HL-60 (cell line): ENCODE results near the gene FCRLB.
"Not testable (repeated sequence)": the region's sequence is repeated elsewhere in the genome, so short reads cannot be mapped to it uniquely, and the experiment has no call there.

Experiments
- DNase-seq, 2 experiments: peaks; one replicate each; pipeline ENCODE4 v3.0.0-alpha.2; 2010 to 2020; ENCODE audit warnings: low read depth in 1 of 2, low spot score in 1 of 2
- H3K27ac ChIP-seq: fragments of 250-450 bp; sonication (Bioruptor Pico); replicated peaks from 2 replicates; pipeline ENCODE4 v1.5.1; 2020; ENCODE audit warnings: mild to moderate bottlenecking, moderate library complexity
- H3K27me3 ChIP-seq: fragments of 250-450 bp; sonication (Bioruptor Pico); 2 replicates; pipeline ENCODE4 v1.5.1; 2021; ENCODE audit warnings: mild to moderate bottlenecking, moderate library complexity; ENCODE audit not compliant: insufficient read depth, poor library complexity, severe bottlenecking
- H3K4me3 ChIP-seq: replicated peaks from 2 replicates; pipeline ENCODE4 v1.5.1; 2011; ENCODE audit warnings: mild to moderate bottlenecking, control low read depth, low read length; ENCODE audit not compliant: insufficient read depth
- CTCF ChIP-seq: IDR thresholded peaks from one replicate; pipeline ENCODE4 v1.5.1; 2011; ENCODE audit warnings: low read length, control low read depth, inconsistent platforms; ENCODE audit not compliant: insufficient read depth
- GABPA ChIP-seq: IDR thresholded peaks from 2 replicates; pipeline ENCODE4 v1.6.1; 2012; ENCODE audit warnings: low read depth
- POLR2AphosphoS5 ChIP-seq: IDR thresholded peaks from 2 replicates; pipeline ENCODE4 v1.6.1; 2012; ENCODE audit warnings: low read depth
- REST ChIP-seq: IDR thresholded peaks from 2 replicates; pipeline ENCODE4 v1.6.1; 2012; ENCODE audit warnings: low read depth; ENCODE audit not compliant: insufficient replicate concordance
- SPI1 ChIP-seq: IDR thresholded peaks from 2 replicates; pipeline ENCODE4 v1.6.1; 2012; ENCODE audit warnings: low read depth, mild to moderate bottlenecking, borderline replicate concordance
- long read RNA-seq: library from polyadenylated mRNA; unstranded; transcript quantifications from one replicate; pipeline ENCODE4 v2.0.0, GENCODE V29; 2020

Gene FCRLB
- long read RNA-seq, partial matches to known transcripts = 1 of 1 reads
- long read RNA-seq, other reads (novel, unspliced or antisense) = 0 of 1 reads

GRCh38 chr1:161720956-161721737 is at the start of gene FCRLB:
Gene FCRLB, plus strand, starts transcription at chr1:161721544. Its CDS starts 1,129 bp downstream, at chr1:161722673.
- Histone ChIP-seq H3K4me3 (no peak within 1 kb of the TSS), H3K27me3 (no peaks in the 10 kb centered on the region), H3K27ac (no peak within 1 kb of the TSS)
- DNase-seq = no peak
- TF ChIP-seq SPI1 = no peak
- no peak for TF ChIP-seq POLR2AphosphoS5
- TF ChIP-seq GABPA = no peak
- TF ChIP-seq REST = no peak
- no peak for TF ChIP-seq CTCF

GRCh38 chr1:161673437-161673836 is 47.9 kb upstream of the FCRLB start:
- not testable (repeated sequence) for DNase-seq, H3K4me3 ChIP-seq, H3K27me3 ChIP-seq, H3K27ac ChIP-seq

- not testable (repeated sequence) for H3K4me3 ChIP-seq, H3K27me3 ChIP-seq, DNase-seq
Measured at GRCh38 chr1:161674447-161674846, 46.9 kb upstream of the FCRLB start.

GRCh38 chr1:161674908-161675307 is 46.4 kb upstream of the FCRLB start:
- H3K27me3 ChIP-seq, H3K4me3 ChIP-seq, H3K27ac ChIP-seq, DNase-seq: not testable (repeated sequence)

More at GRCh38 chr1:161674447-161674846, 46.9 kb upstream of the FCRLB start:
- H3K27ac ChIP-seq = not testable (repeated sequence)

- Histone ChIP-seq H3K4me3 (no peak overlapping the region), H3K27ac (no peak overlapping the region), H3K27me3 (no peaks in the 10 kb centered on the region)
- no peak for DNase-seq
- no peak for TF ChIP-seq CTCF
- no peak for TF ChIP-seq POLR2AphosphoS5
- no peak for TF ChIP-seq SPI1
- TF ChIP-seq REST = no peak
- no peak for TF ChIP-seq GABPA
Measured at GRCh38 chr1:161676441-161676840, 44.9 kb upstream of the FCRLB start.
